ENCODE data around the gene CDC42BPB. TPM values are rescaled to one million over a fixed set of nuclear protein-coding genes. Genes with fewer than 3 reads are reported as not detected.
"Not testable (repeated sequence)": the region's sequence is repeated elsewhere in the genome, so short reads cannot be mapped to it uniquely, and the experiment has no call there.

Gene CDC42BPB
- total RNA-seq, 1 donor from 2014 or later = 83.1 TPM

DNA sequence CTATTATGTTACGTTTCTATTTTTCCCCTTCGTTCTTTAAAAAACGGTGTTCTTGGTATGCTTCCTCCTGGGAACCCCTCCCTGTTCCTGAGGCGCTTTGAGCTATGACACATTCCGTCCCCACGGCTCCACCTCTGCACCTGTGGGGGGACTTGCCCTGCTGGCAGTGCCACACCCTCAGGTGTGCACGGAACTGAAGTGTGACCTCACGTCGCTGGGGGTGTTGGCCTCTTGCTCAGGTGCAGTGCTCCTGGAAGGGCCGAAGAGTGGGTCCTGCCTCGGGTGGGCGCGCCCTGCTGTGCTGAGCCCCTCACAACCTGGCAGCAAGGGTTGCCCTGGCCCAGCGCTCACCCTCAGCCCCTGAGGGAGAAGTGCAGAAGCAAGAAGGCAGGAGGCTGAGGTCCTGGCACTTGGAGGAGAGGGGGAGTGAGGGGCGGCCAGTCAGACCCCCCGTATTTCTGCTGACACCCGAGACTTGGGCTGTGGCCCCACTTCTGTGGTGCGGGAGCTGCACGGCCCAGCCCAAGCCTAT lies 129.9 kb downstream of the CDC42BPB start:
- DNase-seq = peak; percentile 55

DNA sequence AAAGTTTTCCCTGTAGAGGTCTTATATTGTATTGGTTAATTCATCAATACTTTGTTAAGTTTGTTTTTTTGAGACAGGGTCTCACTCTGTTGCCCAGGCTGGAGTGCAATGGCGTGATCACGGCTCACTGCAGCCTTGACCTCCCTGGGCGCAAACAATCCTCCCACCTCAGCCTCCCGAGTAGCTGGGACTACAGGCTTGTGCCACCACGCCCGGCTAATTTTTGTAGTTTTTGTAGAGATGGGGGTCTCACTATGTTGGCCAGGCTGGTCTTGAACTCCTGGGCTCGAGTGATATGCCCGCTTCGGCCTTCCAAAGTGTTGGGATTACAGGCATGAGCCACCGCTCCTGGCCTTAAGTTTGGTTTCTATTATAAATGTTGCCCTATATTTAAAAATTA lies 130.5 kb downstream of the CDC42BPB start:
- not testable (repeated sequence) for DNase-seq

DNA sequence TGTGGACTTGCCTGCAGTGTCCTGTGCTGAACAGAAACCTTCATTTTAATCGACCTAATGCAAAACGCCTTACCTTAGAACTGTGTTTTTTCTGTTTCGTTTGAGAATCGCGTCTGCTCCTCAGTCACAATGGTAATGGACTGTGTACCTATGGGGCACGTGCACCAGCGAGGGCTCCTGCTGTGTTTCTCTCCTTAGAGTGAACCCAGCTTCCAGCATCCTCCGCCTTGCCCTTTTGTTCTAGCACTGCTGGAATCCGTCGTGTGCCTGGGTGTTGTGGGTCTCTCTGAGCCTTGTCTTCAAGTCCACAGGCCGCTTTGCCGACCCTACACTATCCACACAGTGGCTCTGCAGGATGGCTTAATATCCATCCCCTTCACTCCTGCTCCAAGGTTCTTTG lies 131.2 kb downstream of the CDC42BPB start:
- DNase-seq = no peak

DNA sequence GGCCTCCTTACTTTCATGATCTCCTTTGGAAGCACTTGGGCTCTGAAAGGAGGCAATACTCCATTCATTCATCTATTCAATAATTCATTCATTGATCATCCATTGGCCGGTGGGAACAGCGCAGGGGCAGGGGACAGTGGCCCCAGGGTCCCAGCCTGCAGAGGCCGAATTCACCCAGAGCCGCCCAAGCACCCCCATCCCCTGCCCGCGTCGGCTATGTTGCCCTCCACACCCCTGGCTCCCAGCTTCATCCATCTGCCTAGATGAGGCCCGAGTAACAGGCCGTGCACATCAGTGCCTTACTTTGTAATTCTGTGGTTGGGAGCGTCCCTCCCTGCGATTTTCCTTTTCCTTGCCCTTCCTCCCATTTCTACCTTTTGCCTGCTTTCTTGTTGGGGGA lies 131.7 kb downstream of the CDC42BPB start:
- DNase-seq = no peak

DNA sequence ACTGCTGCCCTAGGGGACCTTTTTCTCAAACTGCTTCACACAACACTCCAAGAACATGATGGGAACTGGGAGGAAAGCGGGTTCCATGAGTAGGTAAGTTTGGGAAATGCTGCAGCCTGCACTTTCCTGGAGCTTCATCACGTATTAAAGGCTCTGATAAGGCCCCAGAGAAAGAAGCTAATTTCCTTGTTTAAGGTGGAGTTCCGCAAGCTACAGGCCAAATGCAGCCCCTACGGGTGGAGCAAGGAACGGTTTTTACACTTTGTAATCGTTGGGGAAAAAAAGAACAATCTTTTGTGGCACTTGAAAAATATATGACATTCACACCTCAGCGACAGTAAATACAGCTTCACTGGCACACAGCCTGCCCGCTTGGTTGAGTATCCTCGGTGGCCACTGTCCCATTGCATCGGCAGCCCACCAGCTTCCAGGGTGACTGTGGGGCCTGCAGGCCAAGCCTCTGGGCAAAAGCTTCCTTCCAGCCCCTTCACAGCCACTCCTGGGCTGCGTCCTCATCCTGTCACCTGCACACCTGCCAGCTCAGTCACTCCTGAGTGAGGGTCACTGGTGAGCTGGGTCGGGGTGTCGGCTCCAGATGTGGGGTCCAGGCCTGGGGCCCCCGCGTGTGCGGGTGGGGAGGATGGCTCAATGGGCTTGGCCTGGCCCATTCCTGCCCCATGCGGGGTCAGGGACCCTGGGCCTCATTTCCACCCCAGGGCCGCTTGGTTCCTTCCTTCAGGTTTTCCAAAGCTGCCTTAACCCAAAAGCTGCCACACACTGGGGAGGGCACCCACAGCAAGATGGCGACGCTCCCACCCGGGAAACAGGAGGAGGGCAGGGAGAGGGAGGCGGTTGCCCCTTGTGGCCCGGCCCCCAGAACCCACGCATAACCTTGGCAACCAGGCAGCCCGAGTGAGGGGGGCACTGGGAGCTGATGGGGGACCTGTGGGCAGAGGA lies 132.4 kb downstream of the CDC42BPB start:
- DNase-seq = no peak

DNA sequence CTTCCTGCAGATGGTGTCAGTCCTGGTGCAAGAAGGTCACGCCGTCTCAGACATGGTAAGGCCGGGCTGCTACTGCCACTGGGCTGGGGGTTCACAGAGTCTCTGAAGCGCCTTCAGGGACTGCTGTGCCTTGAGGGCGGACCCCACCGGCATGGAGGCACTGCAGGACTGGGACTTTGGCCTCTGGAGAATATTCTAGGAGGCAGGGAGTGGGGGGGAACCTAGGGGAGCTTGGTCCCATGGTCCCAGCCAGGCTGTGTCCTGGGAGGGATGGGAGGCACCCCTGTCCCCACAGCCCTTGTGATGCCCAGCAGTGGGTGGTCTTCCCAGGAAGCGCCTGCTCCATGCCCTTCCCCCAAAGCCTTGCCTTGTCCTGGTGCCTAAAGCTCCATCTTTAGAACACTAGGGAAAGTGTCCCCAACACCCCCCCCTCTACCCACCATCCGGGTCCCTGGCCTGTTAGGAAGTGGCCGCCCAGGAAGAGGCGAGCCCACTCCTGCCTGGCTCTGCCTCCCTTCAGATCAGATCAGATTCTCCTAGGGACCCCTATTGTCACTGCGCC lies 133.3 kb downstream of the CDC42BPB start:
- DNase-seq = no peak

DNA sequence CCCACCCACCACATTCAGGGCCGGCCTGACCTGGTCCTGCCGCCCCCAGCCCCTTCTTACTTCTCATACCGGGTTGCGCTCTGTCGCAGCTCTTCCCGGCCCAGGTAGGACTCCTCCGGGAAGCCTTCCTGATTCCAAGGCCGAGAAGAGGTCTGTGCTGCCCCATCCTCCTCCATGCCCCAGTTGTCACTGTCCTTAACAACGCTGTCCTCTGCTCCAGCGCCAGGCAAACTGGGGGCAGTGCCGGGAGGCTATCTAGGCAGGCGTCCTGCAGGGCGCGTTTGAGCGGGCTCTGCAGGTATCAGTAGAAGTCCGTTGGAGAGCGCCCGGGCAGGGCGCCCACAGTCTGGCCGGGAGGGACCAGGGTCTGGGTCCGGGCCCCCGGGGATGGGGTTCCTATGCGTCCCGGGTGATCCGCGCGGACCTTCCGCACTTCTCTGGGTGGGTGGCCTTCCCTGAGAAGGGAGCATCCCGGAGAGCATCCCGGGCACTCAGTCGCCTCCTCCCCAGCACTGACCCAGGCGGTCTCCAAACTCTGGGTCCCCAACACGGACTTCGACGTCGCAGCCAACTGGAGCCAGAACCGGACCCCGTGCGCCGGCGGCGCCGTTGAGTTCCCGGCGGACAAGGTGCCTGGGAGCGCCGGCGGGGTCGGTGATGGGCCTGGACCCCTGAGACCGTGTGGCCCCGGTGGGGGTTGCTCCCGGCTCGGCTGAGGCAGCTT lies 134.0 kb downstream of the CDC42BPB start:
- DNase-seq = no peak

DNA sequence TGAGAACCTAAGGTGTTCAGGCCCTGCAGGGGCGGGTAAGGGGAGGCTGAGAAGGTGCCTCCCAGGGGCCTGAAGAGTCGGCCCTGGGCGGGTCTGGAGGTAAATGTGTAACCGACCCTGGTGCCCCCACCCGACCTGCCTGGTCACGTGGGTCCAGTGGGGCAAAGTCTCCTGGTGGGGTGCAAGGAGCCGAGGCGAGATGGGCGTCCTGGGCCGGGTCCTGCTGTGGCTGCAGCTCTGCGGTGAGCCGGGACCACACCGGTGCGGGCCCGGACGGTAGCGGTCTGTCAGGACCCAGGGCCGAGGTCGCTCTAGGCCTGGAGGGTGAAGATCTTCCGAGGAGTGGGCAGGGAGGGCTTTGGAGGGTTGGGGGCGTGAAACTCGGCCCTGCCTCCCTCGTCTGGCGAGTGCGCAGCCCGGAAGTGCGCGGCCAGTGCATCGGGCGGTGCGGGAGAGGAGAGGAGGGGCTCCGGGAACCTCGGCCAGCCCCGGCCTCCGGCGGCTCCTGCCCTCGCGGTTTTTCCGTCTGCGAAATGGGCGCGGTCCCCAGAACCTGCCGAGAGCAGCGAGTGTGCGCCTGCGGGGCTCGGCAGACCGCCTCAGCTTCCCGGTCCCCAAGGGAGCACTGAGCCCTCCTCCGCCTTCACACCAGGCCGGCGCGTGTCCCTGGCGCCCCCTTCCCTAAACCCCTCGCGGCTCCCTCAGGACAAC lies 134.7 kb downstream of the CDC42BPB start, which contains the start of gene AMN:
Gene AMN, plus strand, starts transcription at position 174 of the 711 bp plus-strand sequence. Its CDS starts 26 bp downstream, at position 200.
- no peak for DNase-seq

DNA sequence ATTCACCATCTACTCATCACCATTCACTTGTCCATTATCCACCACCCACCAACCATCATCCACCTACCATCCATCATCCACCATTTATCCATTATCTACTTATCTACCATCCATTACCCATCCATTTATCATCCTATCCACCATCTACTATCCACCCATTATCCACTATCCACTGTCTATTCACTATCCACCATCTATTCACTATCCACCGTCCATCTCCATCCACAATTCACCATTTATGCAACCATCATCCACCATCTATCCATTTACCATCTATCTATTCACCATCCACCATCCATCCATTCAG lies 136.4 kb downstream of the CDC42BPB start:
- DNase-seq = no peak

DNA sequence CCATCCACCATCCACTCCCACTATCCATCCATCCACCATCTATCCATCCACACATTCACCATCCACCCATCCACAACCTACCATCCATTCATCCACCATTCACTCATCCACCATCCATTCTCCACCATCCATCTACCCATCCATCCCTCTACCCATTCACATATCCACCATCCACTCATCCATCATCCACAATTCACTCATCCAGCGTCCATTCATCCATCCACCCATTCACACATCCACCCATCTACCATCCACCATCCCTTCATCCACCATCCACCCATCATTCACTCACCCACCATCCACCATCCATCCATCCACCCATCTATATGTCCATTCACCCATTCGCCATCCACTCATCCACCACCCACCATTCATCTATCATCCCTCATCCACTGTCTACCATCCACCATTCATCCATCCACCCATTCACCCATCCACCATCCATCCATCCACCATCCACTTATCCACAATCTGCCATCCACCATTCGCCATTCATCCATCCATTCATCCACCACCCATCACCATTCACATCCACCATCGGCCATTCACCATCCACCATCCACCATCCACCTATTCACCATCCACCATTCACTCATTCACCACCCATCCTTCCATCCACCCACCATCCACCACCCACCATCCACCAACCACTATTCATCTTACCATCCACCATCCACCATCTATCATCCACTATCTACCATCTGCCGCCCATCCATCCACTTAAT lies 136.9 kb downstream of the CDC42BPB start:
- DNase-seq = no peak

DNA sequence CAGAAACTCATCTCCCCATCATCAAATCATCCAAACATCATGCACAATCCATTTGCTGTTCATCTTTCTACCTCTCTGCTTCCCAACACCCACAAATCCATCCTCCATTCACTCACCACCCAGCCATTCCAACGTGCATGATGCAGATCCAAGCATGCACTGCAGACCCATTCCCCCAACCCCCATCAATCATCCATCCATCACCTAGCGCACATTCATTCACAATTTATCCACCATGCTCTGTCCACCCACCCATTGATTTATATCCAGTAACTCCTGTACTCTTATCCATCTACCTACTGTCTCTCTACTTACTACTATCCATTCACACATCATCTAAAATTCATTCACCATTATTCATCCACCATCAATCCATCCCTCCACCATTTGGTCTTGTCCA lies 138.9 kb downstream of the CDC42BPB start:
- no peak for DNase-seq

DNA sequence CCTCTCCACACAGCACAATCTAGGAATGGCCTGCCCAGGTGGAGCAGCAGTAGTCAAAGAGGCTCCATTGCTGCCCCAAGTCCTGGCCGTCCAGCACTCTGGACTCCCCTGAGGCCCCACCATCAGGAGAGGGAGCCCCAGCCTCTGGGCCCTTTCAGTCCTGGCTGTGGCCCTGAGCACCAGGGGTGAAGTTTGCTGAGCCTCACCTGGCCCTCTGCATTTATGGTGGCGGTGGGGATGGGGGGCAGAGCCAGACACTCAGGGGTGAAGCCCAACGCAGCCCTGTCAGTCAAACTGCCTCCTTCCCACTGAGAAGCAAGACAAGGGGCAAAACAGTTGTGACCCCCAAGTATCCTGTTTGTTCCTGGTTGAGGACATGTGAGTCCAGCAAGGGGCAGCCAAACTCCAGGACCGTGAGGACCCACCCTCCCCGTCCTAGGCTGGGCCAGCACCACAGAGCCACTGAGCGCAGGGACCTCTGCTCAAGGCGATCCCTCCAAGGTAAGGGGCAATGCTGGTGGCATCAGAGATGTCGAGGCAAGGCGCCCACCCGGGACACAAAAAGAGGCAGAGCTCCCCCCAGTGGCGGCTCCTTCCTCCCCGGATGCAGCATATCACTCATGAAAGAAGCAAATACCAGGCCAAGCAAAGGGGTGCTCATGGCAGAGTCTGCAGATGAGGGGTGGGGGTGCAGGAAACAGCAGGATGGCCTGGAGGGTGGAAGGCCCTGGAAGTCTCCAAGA lies 139.7 kb downstream of the CDC42BPB start:
- peak; percentile 54 for DNase-seq

DNA sequence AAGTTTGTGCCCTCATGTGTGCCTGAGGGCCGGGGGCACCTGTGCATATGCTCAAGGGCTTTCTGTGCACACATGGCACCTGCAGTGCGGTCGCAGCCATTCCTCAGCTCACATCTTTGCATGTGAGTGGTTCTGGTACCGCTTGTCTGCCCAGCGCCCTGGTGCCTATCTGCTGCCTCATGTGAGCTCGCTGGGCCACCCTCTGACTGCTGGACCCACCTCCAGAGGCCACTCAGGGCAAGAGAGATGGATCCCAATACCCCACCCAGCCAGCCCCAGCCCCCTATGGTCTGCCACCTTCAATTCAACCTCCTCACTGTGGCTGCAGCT lies 140.3 kb downstream of the CDC42BPB start:
- DNase-seq = no peak

DNA sequence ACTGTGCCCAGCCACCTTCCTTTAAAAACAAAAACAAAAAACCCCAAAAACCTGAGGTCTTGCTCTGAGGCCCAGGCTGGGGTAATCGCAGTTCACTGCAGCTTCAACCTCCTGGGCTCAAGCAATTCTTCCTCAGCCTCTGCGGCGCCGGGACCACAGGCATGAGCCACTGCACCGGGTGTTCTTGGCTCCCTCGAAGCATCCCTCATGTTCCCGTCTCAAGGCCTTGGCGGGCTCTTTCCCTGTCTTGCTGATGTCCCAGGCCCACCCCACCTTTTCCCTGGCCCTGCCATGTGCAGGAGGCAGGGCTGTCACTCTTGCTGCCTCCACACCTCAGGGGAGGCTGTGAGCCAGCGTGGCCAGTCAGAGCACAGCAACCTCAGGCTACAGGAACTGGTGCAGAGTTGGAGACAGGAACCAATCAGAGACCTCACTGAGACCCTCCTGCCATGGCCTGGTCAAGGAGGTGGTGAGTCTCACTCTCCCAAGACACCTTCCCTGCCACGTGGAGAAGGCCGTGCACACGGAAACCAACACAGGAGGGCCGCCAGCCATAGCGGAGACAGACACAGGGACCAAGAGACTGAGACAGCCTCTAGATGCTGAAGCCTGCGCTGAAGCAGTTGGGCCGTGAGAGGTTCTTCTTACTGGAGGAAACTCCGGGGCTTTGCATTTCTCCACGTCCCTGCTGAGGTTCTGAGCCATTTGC lies 140.8 kb downstream of the CDC42BPB start:
- DNase-seq = no peak

DNA sequence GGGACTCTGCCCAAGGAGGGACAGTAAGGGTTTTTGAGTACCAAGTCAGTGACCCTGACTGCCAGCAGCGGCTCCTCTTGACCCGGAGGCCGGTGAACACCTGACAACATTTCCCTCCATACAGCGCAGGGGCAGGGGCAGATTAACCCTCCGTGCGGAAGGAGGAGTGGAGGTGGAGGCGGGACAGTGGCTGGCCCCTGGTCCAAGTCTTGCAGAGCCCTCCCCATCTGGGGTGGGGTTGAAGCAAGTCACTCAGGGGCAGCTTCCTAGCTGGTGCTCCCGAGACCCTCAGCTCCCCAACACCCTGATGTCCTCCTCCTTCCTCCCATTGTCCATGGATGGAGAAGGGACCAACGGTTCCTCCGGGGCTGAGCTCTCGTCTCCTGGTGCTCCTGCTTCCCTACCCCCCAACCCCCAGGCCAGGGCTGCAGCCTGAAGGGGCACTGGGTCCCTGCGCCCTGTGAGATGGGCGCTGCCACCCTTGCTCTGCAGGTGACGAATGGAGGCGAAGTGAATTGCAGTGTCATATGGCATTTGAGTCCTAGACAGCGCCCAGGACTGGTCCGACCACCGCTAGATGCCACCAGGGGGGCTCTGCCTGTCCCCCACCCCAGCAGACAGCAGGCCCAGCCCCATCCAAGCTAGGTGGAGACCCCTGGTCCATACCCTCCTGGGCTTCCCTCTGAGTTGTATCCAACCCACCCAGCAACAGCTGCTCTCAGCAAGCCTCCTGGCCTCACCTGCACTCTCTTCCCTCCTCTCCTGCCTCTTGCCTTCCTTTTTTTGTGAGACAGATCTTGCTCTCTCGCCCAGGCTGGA lies 141.8 kb downstream of the CDC42BPB start:
- DNase-seq = no peak

DNA sequence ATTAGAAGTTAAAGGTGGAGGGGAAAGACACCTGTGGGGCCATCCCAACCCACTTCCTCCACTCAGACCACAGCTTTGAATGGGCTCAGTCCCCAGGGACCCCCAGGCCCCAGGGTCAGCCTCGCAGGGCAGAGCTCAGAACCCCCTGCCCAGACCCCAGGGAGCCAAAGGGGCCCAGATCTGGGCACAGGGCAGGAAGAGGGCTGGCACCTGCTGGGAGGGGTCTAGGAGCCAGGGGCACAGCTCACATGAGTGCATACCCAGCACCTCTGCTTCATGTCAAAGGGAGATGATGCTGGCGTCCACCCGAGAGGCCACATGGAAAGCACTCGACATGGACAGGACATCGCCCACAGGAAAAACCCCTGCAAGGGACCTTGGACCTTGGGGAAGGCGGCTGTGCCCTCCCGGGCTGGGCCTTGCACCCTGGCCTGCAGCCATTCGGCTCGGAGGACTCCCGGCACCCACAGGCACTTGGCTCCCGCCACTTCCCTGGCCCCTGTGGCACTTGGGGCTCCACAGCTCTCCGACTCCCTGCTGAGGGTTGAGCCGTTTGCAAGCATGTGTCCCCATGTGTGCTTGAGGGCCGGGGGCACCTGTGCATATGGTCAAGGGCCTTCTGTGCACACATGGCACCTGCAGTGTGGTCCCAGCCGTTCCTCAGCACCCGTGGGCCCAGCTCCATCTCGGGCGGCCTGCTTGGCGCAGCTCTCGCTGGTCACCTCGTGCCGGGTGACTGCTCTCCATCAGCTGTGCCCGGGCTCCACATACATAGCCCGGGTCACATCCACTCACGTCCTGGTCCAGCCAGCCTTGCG lies 142.7 kb downstream of the CDC42BPB start:
- DNase-seq = no peak

DNA sequence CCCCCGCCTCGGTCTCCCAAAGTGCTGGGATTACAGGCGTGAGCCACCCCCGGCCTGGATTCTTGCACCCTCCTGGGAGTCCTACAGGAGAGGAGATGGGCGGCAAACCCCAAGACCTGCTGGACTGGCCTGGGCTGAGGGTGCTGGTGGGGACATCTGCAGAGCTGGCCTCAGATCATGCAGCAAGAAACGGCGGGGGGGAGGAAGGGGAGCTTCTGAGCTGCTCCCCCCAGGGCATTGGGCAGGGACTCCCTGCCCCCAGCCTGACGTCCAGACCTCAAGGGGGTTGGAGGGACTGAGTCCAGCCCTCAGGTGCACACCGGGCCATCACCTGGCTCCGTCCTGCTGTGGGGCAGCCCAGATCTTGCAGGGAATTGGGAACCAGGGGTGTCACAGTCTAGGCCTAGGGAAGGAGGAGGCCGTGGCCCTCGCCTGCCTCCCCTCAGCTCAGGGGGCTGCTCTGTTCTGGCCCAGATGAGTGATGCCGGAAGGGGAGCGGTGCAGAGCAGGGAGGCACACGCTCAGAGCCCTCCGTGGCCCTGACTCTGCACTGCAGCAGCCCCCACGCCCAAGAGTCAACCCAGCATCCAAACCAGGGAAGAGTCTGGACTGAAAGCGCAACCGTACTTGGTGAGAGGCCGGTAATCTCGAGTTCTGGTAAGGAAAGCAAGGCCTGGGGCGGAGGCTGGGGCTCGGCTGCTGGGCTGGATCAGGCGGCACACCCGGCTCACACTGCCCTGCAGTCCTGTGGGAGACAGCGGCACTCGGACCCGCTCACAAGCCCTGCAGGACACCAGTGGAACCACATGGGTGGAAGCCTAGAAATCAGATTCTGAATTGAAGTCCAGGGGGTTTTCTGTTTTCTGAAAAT lies 143.8 kb downstream of the CDC42BPB start:
- DNase-seq = no peak
